Measurements from ENCODE around the gene C16orf89. TPM values are rescaled to one million over a fixed set of nuclear protein-coding genes. Genes with fewer than 3 reads are reported as not detected.

C16orf89 gene
- total RNA-seq, 3 donors from 2014 or later (not counting 1 experiment from before 2014, with no cell fraction given): not detected

GRCh38 chr16:5027575-5028235 lies 38.1 kb downstream of the C16orf89 start:
- intact Hi-C loops (cut with micrococcal nuclease): no loop called here
- Mint-ChIP-seq H3K4me1 (peaks cover 3 to 8% of the 10 kb centered on the region in 2 donors), H3K9me3 (no peaks in the 10 kb centered on the region), H3K27me3 (ENCODE audit: low read depth in 2 of 2) (no peaks in the 10 kb centered on the region), H3K36me3 (no peaks in the 10 kb centered on the region), H3K27ac (no peak overlapping the region), H3K4me3 (no peak overlapping the region)
- Histone ChIP-seq H3K9me3 (ENCODE audit: control insufficient read depth, insufficient read depth, low read length) (no peaks in the 10 kb centered on the region), H3K36me3 (ENCODE audit: control insufficient read depth, insufficient read depth, low read length) (peaks cover 8% of the 10 kb centered on the region), H3K27ac (ENCODE audit: low read length) (no peak overlapping the region), H3K4me3 (ENCODE audit: low read length) (no peak overlapping the region), H3K27me3 (ENCODE audit: control insufficient read depth, insufficient read depth, low read length) (no peaks in the 10 kb centered on the region), H3K4me1 (ENCODE audit: control insufficient read depth, insufficient read depth, low read length) (peaks cover 4% of the 10 kb centered on the region)
- no peak for TF ChIP-seq CTCF (IDR thresholded peaks at IDR 0.05)
- WGBS (ENCODE audit: insufficient coverage): 97% methylated on average over 29 of the region's 32 CpGs
- DNase-seq (no peak), ATAC-seq (no peak)

- H3K27ac ChIP-seq (ENCODE audit: low read length): no peak overlapping the region
- peaks cover 8% of the 10 kb centered on the region for H3K36me3 ChIP-seq (ENCODE audit: control insufficient read depth, insufficient read depth, low read length)
- intact Hi-C loops (cut with micrococcal nuclease): no loop called here
- H3K36me3 Mint-ChIP-seq: no peaks in the 10 kb centered on the region
- DNase-seq: no peak
- no peak for ATAC-seq
- 97% methylated on average over 7 of the region's 7 CpGs for WGBS (ENCODE audit: insufficient coverage)
- H3K9me3 Mint-ChIP-seq: no peaks in the 10 kb centered on the region
- no peak overlapping the region for H3K4me3 ChIP-seq (ENCODE audit: low read length)
- no peaks in the 10 kb centered on the region for H3K4me1 ChIP-seq (ENCODE audit: control insufficient read depth, insufficient read depth, low read length)
- TF ChIP-seq CTCF (IDR thresholded peaks at IDR 0.05): no peak
- no peaks in the 10 kb centered on the region for H3K27me3 ChIP-seq (ENCODE audit: control insufficient read depth, insufficient read depth, low read length)
- peaks cover 0 to 5% of the 10 kb centered on the region in 2 donors for H3K4me1 Mint-ChIP-seq
- no peaks in the 10 kb centered on the region for H3K27me3 Mint-ChIP-seq (ENCODE audit: low read depth in 2 of 2)
- no peaks in the 10 kb centered on the region for H3K9me3 ChIP-seq (ENCODE audit: control insufficient read depth, insufficient read depth, low read length)
- H3K27ac Mint-ChIP-seq: no peak overlapping the region
- no peak overlapping the region for H3K4me3 Mint-ChIP-seq
These were observed 38.7 kb downstream of the C16orf89 start for GRCh38 chr16:5027086-5027485.

- H3K36me3 ChIP-seq (ENCODE audit: control insufficient read depth, insufficient read depth, low read length): peaks cover 8% of the 10 kb centered on the region
- H3K27me3 ChIP-seq (ENCODE audit: control insufficient read depth, insufficient read depth, low read length): no peaks in the 10 kb centered on the region
- Mint-ChIP-seq H3K4me1 (peaks cover 0 to 1% of the 10 kb centered on the region in 2 donors), H3K27ac (no peak overlapping the region), H3K9me3 (no peaks in the 10 kb centered on the region), H3K4me3 (no peak overlapping the region), H3K36me3 (no peaks in the 10 kb centered on the region), H3K27me3 (ENCODE audit: low read depth in 2 of 2) (no peaks in the 10 kb centered on the region)
- H3K27ac ChIP-seq (ENCODE audit: low read length): no peak overlapping the region
- WGBS (ENCODE audit: insufficient coverage): 94% methylated on average over 8 of the region's 8 CpGs
- no peaks in the 10 kb centered on the region for H3K9me3 ChIP-seq (ENCODE audit: control insufficient read depth, insufficient read depth, low read length)
- TF ChIP-seq CTCF (IDR thresholded peaks at IDR 0.05): no peak
- DNase-seq: no peak
- intact Hi-C loops (cut with micrococcal nuclease): no loop called here
- no peak for ATAC-seq
- H3K4me3 ChIP-seq (ENCODE audit: low read length): no peak overlapping the region
- H3K4me1 ChIP-seq (ENCODE audit: control insufficient read depth, insufficient read depth, low read length): no peaks in the 10 kb centered on the region
These were observed 39.1 kb downstream of the C16orf89 start for GRCh38 chr16:5026664-5027063.

- peaks cover 8% of the 10 kb centered on the region for H3K36me3 ChIP-seq (ENCODE audit: control insufficient read depth, insufficient read depth, low read length)
- H3K9me3 Mint-ChIP-seq: no peaks in the 10 kb centered on the region
These were observed 40.6 kb downstream of the C16orf89 start for GRCh38 chr16:5025171-5025632.

More at GRCh38 chr16:5025171-5025632, 40.6 kb downstream of the C16orf89 start:
- intact Hi-C loops (cut with micrococcal nuclease): no loop called here
- no peak for TF ChIP-seq CTCF (IDR thresholded peaks at IDR 0.05)
- Histone ChIP-seq H3K27ac (ENCODE audit: low read length) (no peak overlapping the region), H3K4me3 (ENCODE audit: low read length) (no peak overlapping the region), H3K27me3 (ENCODE audit: control insufficient read depth, insufficient read depth, low read length) (no peaks in the 10 kb centered on the region), H3K4me1 (ENCODE audit: control insufficient read depth, insufficient read depth, low read length) (no peaks in the 10 kb centered on the region), H3K9me3 (ENCODE audit: control insufficient read depth, insufficient read depth, low read length) (no peaks in the 10 kb centered on the region)
- Mint-ChIP-seq H3K4me3 (no peak overlapping the region), H3K36me3 (no peaks in the 10 kb centered on the region), H3K4me1 (no peaks in the 10 kb centered on the region), H3K27ac (no peak overlapping the region), H3K27me3 (ENCODE audit: low read depth in 2 of 2) (no peaks in the 10 kb centered on the region)
- DNase-seq (no peak), ATAC-seq (no peak)
- 78% methylated on average over 17 of the region's 17 CpGs for WGBS (ENCODE audit: insufficient coverage)

All from natural killer cell (primary cell).